Smooth muscle cell (in vitro differentiated cells): ENCODE data around the gene LTO1. TPM values are rescaled to one million over a fixed set of nuclear protein-coding genes. Genes with fewer than 3 reads are reported as not detected.

Experiments used
- DNase-seq: peaks from one replicate; lab custom pipeline; 2025; ENCODE audit not compliant: unreplicated experiment; lab: John Stamatoyannopoulos, UW
- H2AFZ ChIP-seq: fragments of 200-600 bp; sonication (generic); 2 replicates; pipeline ENCODE4 v1.6.0; 2016; ENCODE audit warnings: antibody characterized with exemption, low read depth, mild to moderate bottlenecking
- H3F3A ChIP-seq: fragments of 200-600 bp; sonication (generic); 2 replicates; pipeline ENCODE4 v1.6.0; 2017; ENCODE audit warnings: antibody characterized with exemption, low read depth
- H3K27ac ChIP-seq: fragments of 200-600 bp; sonication (generic); 2 replicates; pipeline ENCODE4 v1.5.1; 2016; ENCODE audit warnings: low read depth, mild to moderate bottlenecking
- H3K27me3 ChIP-seq: fragments of 200-600 bp; sonication (generic); 2 replicates; pipeline ENCODE4 v1.6.1; 2016; ENCODE audit warnings: low read depth, mild to moderate bottlenecking
- H3K36me3 ChIP-seq: fragments of 200-600 bp; sonication (generic); 2 replicates; pipeline ENCODE4 v1.5.1; 2016; ENCODE audit warnings: low read depth
- H3K4me1 ChIP-seq: fragments of 200-600 bp; sonication (generic); 2 replicates; pipeline ENCODE4 v1.5.1; 2016; ENCODE audit warnings: low read depth
- H3K4me2 ChIP-seq: fragments of 200-600 bp; sonication (generic); 2 replicates; pipeline ENCODE4 v1.6.0; 2016; ENCODE audit warnings: mild to moderate bottlenecking
- H3K4me3 ChIP-seq: fragments of 200-600 bp; sonication (generic); 2 replicates; pipeline ENCODE4 v1.5.1; 2016; ENCODE audit warnings: mild to moderate bottlenecking
- H3K79me2 ChIP-seq: fragments of 200-600 bp; sonication (generic); 2 replicates; pipeline ENCODE4 v1.6.0; 2016; ENCODE audit warnings: low read depth, mild to moderate bottlenecking
- H3K9ac ChIP-seq: fragments of 200-600 bp; sonication (generic); 2 replicates; pipeline ENCODE4 v1.6.0; 2016; ENCODE audit warnings: low read depth
- H3K9me3 ChIP-seq: fragments of 200-600 bp; sonication (generic); replicated peaks from 2 replicates; pipeline ENCODE4 v1.5.1; 2016; ENCODE audit warnings: low read depth
- H4K20me1 ChIP-seq: fragments of 200-600 bp; sonication (generic); 2 replicates; pipeline ENCODE4 v1.6.0; 2016; ENCODE audit warnings: low read depth
- WGBS: methylation state at CpG from one replicate; pipeline ENCODE4 v1.1.7; 2016; ENCODE audit warnings: low lambda C conversion rate; 5-methylcytosine and 5-hydroxymethylcytosine counted together
- polyA plus RNA-seq: library from polyadenylated mRNA; unstranded; fragments of >200 nt; fragmentation: Nextera tagmentation; extraction: Ambion mirVana; gene quantifications from 2 replicates; pipeline ENCODE4 v1.2.1, GENCODE V29; 2016
- total RNA-seq: library from RNA; depleted of rRNA; stranded (reverse); fragments of >200 nt; gene quantifications from 2 replicates; pipeline ENCODE4 v1.2.3, GENCODE V29; 2014
- TF ChIP-seq, protein P1 (sequence below): fragments of 200-600 bp; sonication (generic); IDR thresholded peaks from 2 replicates; pipeline ENCODE4 v1.5.1; 2017; ENCODE audit warnings: borderline replicate concordance, mild to moderate bottlenecking, antibody characterized with exemption; ENCODE audit not compliant: insufficient read depth, poor library complexity, severe bottlenecking

The LTO1 gene
- total and polyA plus RNA-seq, 2 experiments from 2014 or later = 8.0 to 17.3 TPM

DNA sequence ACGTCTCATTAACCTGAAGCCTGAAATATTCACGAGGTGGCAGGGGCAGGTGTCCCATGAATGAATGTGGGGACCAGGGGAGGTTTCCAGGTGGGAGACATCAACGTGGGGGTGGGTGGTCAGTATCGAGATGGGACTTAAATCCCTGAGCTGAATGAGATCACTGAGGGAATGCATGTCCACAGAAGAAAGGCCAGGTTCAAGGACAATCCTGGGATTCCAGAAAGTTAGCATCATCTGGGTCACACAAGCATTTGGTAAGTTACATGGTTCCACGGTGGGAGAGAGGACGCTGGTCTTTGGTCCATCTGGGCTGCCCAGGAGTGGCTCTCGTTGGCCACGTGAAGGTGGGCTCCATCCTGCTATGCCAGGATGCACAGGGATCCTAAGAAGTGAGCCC is 56.9 kb downstream of the LTO1 start:
- no peaks in the 10 kb centered on the region for H4K20me1 ChIP-seq
- no peak overlapping the region for H3K27ac ChIP-seq
- H3K4me1 ChIP-seq = no peaks in the 10 kb centered on the region
- no peaks in the 10 kb centered on the region for H3K27me3 ChIP-seq
- no peaks in the 10 kb centered on the region for H3K36me3 ChIP-seq
- H3F3A ChIP-seq = no peaks in the 10 kb centered on the region
- H3K4me3 ChIP-seq = no peak overlapping the region
- H3K4me2 ChIP-seq = no peak overlapping the region
- H3K79me2 ChIP-seq = no peaks in the 10 kb centered on the region
- WGBS = 85% methylated on average over 8 of the region's 8 CpGs
- TF ChIP-seq, protein P1, sequence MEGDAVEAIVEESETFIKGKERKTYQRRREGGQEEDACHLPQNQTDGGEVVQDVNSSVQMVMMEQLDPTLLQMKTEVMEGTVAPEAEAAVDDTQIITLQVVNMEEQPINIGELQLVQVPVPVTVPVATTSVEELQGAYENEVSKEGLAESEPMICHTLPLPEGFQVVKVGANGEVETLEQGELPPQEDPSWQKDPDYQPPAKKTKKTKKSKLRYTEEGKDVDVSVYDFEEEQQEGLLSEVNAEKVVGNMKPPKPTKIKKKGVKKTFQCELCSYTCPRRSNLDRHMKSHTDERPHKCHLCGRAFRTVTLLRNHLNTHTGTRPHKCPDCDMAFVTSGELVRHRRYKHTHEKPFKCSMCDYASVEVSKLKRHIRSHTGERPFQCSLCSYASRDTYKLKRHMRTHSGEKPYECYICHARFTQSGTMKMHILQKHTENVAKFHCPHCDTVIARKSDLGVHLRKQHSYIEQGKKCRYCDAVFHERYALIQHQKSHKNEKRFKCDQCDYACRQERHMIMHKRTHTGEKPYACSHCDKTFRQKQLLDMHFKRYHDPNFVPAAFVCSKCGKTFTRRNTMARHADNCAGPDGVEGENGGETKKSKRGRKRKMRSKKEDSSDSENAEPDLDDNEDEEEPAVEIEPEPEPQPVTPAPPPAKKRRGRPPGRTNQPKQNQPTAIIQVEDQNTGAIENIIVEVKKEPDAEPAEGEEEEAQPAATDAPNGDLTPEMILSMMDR = no peak
- no peaks in the 10 kb centered on the region for H3K9me3 ChIP-seq
- H3K9ac ChIP-seq = no peak overlapping the region
- no peak for DNase-seq
- no peak overlapping the region for H2AFZ ChIP-seq

DNA sequence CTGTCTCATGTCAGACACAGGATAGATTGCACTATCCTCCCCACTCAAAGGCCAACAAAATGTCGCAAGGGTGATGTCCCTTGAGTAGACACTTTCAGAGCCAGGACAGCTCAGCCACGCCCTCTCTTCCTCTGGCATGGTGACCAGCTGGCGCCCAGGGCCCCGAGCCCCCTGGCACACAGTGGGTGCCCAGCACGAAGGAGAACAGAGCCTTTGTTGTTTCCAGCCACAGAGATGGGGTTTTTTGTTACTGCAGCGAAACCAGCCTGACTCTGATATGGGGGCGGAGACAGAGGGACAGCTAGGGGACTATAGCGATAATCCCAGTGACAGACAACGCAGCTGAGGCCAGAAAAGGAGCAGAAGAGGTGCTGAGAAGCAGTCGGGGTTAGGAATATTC is 57.5 kb downstream of the LTO1 start:
- Histone ChIP-seq H3K9ac (no peak overlapping the region), H3K36me3 (no peaks in the 10 kb centered on the region), H3K79me2 (no peaks in the 10 kb centered on the region), H2AFZ (no peak overlapping the region), H4K20me1 (no peaks in the 10 kb centered on the region), H3F3A (no peaks in the 10 kb centered on the region), H3K27me3 (no peaks in the 10 kb centered on the region), H3K4me1 (no peaks in the 10 kb centered on the region), H3K9me3 (no peaks in the 10 kb centered on the region), H3K27ac (no peak overlapping the region), H3K4me2 (no peak overlapping the region), H3K4me3 (no peak overlapping the region)
- DNase-seq = no peak
- TF ChIP-seq, protein P1 = no peak
- WGBS = 90% methylated on average over 10 of the region's 10 CpGs

DNA sequence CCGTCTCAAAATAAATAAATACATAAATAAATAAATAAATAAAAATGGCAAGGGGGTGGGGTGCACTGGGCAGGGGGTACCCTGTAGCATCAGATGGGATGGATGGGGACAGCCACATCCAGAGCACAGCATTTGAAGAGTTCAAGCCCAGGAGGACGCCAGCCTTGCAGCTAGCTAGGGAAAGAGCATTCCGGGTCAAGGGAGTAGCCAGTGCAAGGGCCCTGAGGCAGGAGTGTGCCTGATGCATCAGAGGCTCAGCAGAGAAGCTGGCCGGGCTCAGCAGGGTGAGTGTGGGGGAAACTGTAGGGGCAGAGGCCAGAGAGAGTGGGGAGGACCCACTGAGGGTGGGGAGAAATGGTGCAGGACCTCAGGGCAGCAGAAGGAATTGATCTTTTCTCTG is 57.9 kb downstream of the LTO1 start:
- no peak overlapping the region for H3K9ac ChIP-seq
- no peaks in the 10 kb centered on the region for H3F3A ChIP-seq
- H3K4me2 ChIP-seq = no peak overlapping the region
- WGBS = 90% methylated on average over 4 of the region's 4 CpGs
- H3K36me3 ChIP-seq = no peaks in the 10 kb centered on the region
- no peak overlapping the region for H3K4me3 ChIP-seq
- no peaks in the 10 kb centered on the region for H4K20me1 ChIP-seq
- TF ChIP-seq, protein P1 = no peak
- H3K9me3 ChIP-seq = no peaks in the 10 kb centered on the region
- H3K27me3 ChIP-seq = no peaks in the 10 kb centered on the region
- no peak overlapping the region for H3K27ac ChIP-seq
- H3K4me1 ChIP-seq = no peaks in the 10 kb centered on the region
- no peak overlapping the region for H2AFZ ChIP-seq
- DNase-seq = no peak
- no peaks in the 10 kb centered on the region for H3K79me2 ChIP-seq

Other genes starting within 250 kb of the LTO1 start
- not detected in 2 replicates for gene LINC01488, start 193.7 kb downstream of the LTO1 start, total RNA-seq
- not detected in 2 replicates for gene LINC01488, start 193.7 kb downstream of the LTO1 start, polyA plus RNA-seq
- 281 and 307 TPM in 2 replicates for gene CCND1, start 34.2 kb downstream of the LTO1 start, total RNA-seq
- gene CCND1, start 34.2 kb downstream of the LTO1 start, polyA plus RNA-seq = 482 and 510 TPM in 2 replicates
- not detected in 2 replicates for gene FGF19, start 28.7 kb upstream of the LTO1 start, total RNA-seq
- gene FGF19, start 28.7 kb upstream of the LTO1 start, polyA plus RNA-seq = not detected in 2 replicates
- gene FGF4, start 100.0 kb upstream of the LTO1 start, total RNA-seq = not detected in 2 replicates
- gene FGF4, start 100.0 kb upstream of the LTO1 start, polyA plus RNA-seq = not detected in 2 replicates
- not detected in 2 replicates for gene FGF3, start 144.1 kb upstream of the LTO1 start, total RNA-seq
- gene FGF3, start 144.1 kb upstream of the LTO1 start, polyA plus RNA-seq = not detected in 2 replicates